ENCODE results near the gene KAZN.

Gene KAZN

DNA sequence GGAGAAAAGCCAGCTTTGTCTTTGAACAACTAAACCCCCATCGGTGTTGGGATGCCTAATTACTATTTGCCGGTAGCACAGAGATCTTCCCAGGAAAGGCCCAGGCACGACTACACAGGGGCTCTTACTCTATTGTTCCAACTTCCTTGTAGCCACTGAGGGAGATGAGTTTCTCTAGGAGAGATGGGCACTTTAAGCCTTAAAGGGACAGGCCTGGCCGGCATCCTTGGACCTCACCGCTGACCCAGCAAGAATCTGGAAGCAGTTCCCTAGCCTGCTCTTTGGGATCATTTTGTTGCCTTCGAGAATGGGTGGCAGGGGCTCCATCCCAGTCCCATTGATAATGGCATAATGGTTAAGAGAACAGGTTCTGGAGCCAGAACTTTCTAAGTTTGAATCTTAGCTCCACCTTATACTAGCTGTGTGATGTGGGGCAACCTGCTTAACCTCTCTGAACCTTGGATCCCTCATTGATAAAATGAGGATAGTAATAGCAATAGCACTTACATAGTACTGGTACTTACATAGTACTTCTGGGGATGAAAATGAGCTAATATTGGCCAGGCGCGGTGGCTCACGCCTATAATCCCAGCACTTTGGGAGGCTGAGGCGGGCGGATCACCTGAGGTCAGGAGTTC is 316.0 kb downstream of the KAZN start:
- DNase-seq (ENCODE audit: low spot score): no peak

- peak; percentile 74 for DNase-seq (ENCODE audit: low spot score)
Measured at GRCh38 chr1:14915356-14916054, 317.0 kb downstream of the KAZN start.

GRCh38 chr1:14919289-14919688 is 320.8 kb downstream of the KAZN start:
- DNase-seq (ENCODE audit: low spot score): no peak

GRCh38 chr1:14919751-14920150 is 321.3 kb downstream of the KAZN start:
- DNase-seq (ENCODE audit: low spot score): no peak

DNA sequence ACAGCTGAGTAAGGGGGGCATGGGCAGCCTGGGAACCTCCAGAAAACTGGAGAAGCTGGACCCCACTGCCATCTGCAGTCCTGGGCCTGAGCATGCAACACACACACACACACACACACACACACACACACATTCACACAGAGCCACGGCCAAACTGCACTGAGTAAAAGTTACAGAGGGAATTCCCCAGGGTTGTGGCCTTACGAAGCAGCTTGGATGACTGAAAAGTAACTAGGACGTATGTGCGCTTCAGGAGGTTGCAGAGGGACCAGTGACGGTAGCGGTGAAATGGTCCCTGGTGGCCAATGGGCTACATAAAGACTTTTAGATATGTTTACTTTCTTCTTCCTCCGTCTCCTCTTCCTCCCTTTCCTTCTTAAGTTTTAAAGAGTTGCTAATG is 322.6 kb downstream of the KAZN start:
- no peak for DNase-seq (ENCODE audit: low spot score)

DNA sequence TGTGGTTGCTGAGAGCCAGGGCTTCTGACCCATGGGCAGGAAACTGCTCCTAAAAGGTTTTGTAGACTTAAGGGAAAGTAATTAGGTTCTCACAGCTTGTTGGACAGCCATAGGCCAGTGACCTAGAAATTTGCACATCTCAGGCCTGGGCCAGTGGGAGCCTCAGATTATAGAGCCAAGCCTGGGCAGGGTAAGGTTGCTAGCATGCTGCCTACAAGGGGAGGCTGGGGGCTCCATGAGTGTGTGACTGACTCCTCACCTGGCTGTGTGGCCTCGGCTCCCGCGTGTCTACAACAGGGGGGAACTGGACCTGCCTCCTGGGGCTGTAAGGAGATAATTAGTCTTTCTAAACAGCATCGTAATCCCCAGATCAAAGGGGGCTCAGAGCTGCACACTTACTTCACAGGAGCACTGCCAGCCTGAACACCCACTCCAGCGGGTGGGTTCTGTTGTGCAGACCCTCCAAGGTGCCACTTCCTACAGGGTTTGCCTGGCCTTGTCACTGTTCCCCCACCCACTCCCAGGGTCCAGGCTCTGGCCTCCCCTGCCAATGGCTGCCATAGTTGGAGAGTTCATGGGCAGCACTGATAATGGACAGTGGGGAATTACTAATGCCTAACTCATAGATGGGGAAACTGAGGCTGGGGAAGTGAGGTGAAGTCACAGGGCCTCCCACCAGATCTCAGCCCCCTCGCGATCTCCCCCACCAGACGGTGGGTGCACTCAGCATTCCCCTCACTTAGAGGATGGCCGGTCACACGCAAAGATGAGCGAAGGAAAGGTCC is 324.6 kb downstream of the KAZN start:
- DNase-seq (ENCODE audit: low spot score): no peak

- peak; percentile 97 for DNase-seq (ENCODE audit: low spot score)
Measured at GRCh38 chr1:14923727-14924452, 325.4 kb downstream of the KAZN start.

DNA sequence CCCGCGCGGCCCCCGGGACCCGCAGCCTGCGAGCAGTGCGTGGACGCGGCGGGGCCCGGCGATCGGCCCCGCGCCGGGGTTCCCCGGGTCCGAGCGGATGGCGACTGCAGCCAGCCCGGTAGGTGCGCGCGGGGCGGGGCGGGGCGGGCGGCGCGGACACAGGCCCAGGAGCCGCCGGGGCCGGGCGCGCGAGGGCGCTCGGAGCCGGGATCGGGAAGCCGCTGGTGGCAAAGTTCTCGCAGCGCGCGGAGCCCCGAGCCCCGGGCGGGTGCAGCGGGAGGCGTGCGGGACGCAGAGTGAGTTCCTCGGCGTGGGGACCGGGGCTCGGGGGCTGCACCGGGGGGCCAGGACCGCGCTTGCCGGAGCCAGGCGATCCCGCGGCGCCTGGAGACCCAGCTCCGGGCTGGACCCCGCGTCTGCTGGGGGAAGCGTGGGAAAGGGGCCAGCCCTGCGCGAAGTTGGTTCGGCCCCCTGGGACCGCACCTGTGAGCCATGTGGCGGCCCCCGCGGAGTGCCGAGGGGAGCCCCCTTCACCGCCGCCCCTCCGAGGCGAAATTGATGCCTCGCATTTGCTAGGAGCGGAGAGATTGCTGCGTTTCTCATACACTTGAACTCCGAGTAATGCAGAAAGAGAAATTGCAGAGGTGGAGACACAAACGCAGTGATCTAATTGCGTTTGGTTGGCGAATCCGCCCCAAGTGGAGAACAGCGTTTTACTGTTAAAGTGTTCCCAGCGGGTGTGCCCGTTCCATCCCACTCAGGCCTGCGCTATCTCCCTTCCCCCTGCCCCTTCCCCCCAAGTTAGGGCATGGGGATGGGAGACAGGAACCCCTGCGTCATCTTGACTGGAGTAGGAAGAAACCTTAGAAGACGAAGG is 326.2 kb downstream of the KAZN start:
- DNase-seq (ENCODE audit: low spot score): peak; percentile 88

DNA sequence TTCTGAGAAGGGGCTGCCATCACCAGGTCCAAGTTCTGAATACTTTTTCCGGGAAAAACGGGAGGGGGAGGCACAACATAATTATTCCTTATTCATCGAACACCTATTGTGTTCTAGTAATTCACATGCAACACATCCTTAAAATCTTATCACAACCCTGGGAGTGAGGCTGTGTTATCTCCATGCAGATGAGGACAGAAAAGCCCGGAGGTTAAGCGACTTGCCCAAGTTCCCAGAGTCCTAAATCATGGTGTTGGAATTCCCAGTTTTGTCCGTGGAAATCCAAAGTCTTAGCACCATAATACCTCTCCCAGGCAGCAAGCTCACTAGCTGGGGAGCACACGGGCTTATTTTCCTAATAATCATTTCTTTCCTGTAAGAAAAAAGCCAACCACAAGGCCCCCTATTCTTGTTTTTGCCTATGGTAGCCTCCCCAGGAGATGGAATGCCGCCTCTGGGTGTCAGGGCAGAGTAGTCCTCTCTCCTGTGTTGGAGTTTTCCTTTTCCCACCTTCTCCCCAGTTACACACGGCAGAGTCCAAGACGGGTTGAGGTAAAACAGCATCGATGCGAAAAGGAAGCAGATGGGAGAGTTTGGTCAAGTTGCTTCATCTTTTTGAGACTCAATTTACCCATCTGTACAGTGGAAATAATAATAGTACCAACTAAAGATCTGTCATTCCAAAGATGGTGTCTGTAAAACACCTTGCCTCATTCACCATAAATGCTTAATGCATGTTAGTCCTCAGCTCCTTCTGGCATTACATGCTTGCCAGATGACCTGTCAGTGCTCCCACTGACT is 327.1 kb downstream of the KAZN start:
- DNase-seq (ENCODE audit: low spot score): no peak

DNA sequence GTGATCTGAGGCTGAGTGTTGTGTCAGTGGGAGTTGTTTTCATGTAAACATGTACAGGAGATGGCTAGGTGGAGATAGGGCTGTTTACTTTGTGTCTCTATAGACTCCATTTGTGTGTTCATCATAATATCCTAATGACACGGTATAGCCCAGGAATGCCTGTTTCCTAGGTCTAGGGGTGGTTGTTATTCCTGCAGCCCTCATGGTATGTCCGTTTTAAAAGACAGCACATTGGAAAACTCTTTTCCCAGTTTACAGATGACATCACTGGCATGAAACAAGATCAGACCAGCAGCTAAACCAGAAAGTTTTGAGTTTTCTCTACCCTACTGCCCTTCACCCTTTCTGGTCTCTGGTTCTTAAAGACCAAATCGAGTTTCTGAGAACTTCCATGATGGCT is 327.7 kb downstream of the KAZN start:
- peak; percentile 80 for DNase-seq (ENCODE audit: low spot score)

GRCh38 chr1:14926818-14927575 is 328.5 kb downstream of the KAZN start:
- no peak for DNase-seq (ENCODE audit: low spot score)

DNA sequence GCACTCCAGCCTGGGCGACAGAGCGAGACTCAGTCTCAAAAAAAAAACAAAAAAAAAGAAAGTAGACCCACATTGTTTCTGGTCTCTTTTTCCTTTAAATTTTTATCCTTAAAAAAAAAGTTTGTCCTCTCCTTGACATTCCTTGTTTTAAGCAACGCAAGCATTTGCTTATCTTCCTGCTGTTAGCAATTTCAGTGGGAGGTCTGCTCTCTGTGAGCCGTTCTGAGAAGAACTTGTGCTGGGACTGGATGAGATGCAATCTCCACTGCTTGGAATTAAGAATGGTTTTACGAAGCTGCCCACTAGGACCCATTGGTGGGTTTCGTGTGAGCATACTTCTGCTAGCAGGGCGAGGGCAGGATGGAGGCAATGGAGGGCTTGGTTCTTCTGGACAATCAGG is 329.9 kb downstream of the KAZN start:
- no peak for DNase-seq (ENCODE audit: low spot score)

DNA sequence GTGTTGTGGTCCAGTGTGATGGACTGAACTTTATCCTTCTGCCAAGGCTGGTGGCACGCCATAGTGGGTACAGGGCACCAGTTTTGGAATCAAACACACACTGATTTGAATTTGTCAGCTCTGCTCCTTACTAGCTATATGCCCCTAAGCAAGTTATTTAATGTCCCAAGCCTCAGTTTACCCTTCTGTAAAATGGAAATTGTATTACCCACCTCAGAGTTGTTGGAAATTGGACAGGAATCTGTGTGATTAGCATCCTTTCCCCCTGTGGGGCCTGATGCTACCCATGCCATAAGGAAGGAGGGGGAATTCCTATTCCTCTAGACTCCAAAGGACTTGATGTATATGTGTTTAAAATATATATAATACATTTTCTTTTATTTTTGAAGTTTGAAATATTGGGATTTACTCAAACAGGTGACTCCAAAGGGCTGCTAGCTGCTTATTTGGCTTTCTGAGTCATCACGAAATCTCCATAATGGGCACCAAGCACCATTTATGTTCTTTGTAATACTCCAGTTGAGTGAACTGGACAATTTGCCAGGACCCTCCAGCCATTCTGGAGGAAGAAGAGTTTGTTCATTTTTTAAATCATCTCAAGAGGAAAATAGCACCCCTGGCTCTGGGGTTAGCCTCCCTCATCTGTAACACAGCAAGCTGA is 330.5 kb downstream of the KAZN start:
- DNase-seq (ENCODE audit: low spot score): no peak

GRCh38 chr1:14929547-14930246 is 331.2 kb downstream of the KAZN start:
- DNase-seq (ENCODE audit: low spot score): peak; percentile 79

DNA sequence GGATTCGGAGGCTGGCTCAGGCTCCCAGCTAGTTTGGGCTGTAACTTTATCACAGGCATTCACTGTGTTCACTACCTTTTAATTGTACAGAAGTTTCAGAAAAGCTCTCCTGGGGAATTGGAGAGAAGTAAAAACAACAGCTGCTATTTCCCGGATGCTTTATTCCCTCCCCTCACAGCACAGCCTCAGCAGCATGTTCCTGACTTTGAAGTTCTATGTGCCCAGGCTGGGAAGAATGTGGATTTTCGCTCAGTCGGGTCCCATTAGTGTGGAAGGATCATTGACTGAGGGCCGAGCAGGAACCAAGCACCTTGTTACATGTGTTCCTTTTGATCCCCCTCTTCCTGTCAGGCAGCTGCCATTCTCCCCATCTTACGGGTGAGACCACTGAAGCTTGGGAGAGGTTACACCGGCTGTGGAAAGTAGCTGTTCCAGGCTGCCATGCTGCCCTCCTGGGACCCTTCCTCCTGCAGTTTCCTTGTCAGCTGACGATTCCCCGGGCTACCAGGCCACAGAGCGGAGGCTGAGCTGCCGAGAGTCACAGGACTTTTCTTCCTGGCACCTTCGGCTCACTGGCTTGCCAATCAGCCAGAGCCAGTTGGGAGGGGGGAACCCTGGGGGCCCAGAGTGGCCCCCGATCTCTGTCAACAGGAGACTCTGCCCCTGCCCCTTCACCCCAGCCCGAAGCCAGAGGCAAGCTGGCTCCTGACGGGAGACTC is 331.9 kb downstream of the KAZN start:
- DNase-seq (ENCODE audit: low spot score): no peak

DNA sequence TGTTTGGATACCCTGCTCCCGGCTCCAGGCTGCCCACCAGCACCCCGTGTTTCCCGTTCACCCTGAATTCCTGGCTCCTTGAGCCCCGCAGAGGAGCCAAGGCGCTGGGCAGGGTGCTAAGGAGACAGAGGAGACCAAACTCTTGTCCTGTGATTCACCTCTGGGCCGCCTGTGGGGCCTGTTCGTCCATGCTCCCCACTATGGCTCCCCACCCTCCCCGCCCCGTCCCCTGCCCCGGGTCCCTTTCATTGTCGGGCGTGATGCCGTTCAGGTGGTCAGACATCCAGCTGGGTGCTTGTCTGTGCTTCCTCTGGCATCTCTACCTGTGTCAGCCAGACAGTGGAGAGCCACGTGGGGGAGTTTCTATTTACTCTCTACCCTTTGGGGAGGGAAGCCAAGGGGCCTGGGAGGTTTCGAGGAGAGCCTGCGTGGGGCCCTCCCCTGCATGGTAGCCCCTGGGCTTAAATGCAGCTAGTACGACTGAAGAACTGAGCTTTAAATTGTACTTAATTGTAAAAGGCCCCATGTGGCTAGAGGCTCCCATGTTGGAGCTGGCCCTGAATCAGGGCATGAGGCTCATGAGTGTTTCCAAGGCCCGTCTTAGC is 333.7 kb downstream of the KAZN start:
- no peak for DNase-seq (ENCODE audit: low spot score)

DNA sequence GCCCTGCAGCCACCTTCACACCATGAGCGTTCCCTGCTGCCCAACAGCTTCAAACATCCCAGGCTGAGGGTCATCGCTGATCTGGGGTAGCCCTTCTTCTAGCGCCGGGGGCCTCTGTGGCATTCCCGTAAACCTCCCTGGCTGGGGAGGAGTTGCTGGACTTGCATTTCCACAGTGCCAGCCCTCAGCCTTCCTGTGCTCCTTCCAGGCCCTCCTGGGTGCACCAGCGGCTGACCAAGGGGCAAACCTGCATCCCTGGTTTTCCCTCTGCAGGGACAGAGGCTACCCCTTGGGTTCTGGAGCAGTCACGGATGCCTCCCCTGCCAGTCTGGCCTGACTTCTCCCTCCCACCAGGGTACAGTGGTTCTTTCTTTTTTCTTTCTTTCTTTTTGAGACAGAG is 336.4 kb downstream of the KAZN start:
- DNase-seq (ENCODE audit: low spot score): no peak

GRCh38 chr1:14936815-14937214 is 338.3 kb downstream of the KAZN start:
- DNase-seq (ENCODE audit: low spot score): no peak
